ENCODE data around the gene CRIP1. TPM values are rescaled to one million over a fixed set of nuclear protein-coding genes. Genes with fewer than 3 reads are reported as not detected.

CRIP1 gene
- total and polyA plus RNA-seq, 4 donors, result 72.8 to 465 (median 301) TPM

GRCh38 chr14:105495990-105496830 is 9.5 kb downstream of the CRIP1 start:
- H3K4me1 ChIP-seq (ENCODE audit: control insufficient read depth in 5 of 5, insufficient read depth in 5 of 5, low read length in 5 of 5), result peaks cover 0 to 3% (median 0%) of the 10 kb centered on the region in 5 donors
- no peaks in the 10 kb centered on the region for H3K9me3 ChIP-seq (ENCODE audit: control insufficient read depth in 4 of 4, insufficient read depth in 3 of 4, low read length in 3 of 4)
- no peaks in the 10 kb centered on the region for H3K27me3 ChIP-seq (ENCODE audit: control insufficient read depth in 3 of 3, insufficient read depth in 3 of 3, low read length in 2 of 3)
- H3K36me3 ChIP-seq (ENCODE audit: control insufficient read depth in 4 of 4, insufficient read depth in 4 of 4, low read length in 4 of 4), result peaks cover 0 to 6% (median 1%) of the 10 kb centered on the region in 4 donors
- 90 to 93% methylated on average over 18 of the region's 18 CpGs for WGBS, 2 donors
- no peak overlapping the region for H3K27ac ChIP-seq (ENCODE audit: low read depth in 1 of 2, low read length in 1 of 2)
- no peak for DNase-seq
- TF ChIP-seq CTCF (IDR thresholded peaks at IDR 0.05; ENCODE audit: control extremely low read depth, extremely low read depth), result no peak
- H3K4me3 ChIP-seq, result no peak overlapping the region
- no peak overlapping the region for H3K9ac ChIP-seq (ENCODE audit: insufficient read depth in 1 of 2, low read length in 2 of 2)
- ATAC-seq (ENCODE audit: insufficient read depth, low FRiP score), result no peak

GRCh38 chr14:105496831-105497591 is 10.3 kb downstream of the CRIP1 start:
- Histone ChIP-seq H3K4me1 (ENCODE audit: control insufficient read depth in 5 of 5, insufficient read depth in 5 of 5, low read length in 5 of 5) (no peaks in the 10 kb centered on the region), H3K27me3 (ENCODE audit: control insufficient read depth in 3 of 3, insufficient read depth in 3 of 3, low read length in 2 of 3) (no peaks in the 10 kb centered on the region), H3K4me3 (no peak overlapping the region), H3K36me3 (ENCODE audit: control insufficient read depth in 4 of 4, insufficient read depth in 4 of 4, low read length in 4 of 4) (peaks cover 0 to 6% (median 1%) of the 10 kb centered on the region in 4 donors), H3K9me3 (ENCODE audit: control insufficient read depth in 4 of 4, insufficient read depth in 3 of 4, low read length in 3 of 4) (no peaks in the 10 kb centered on the region), H3K27ac (ENCODE audit: low read depth in 1 of 2, low read length in 1 of 2) (no peak overlapping the region), H3K9ac (ENCODE audit: insufficient read depth in 1 of 2, low read length in 2 of 2) (no peak overlapping the region)
- TF ChIP-seq CTCF (IDR thresholded peaks at IDR 0.05; ENCODE audit: control extremely low read depth, extremely low read depth), result no peak
- ATAC-seq (ENCODE audit: insufficient read depth, low FRiP score) (no peak), DNase-seq (no peak)
- 96 to 97% methylated on average over 32 of the region's 32 CpGs for WGBS, 2 donors

- Histone ChIP-seq H3K4me1 (ENCODE audit: control insufficient read depth in 5 of 5, insufficient read depth in 5 of 5, low read length in 5 of 5) (no peaks in the 10 kb centered on the region), H3K4me3 (no peak overlapping the region), H3K36me3 (ENCODE audit: control insufficient read depth in 4 of 4, insufficient read depth in 4 of 4, low read length in 4 of 4) (peaks cover 0 to 6% (median 1%) of the 10 kb centered on the region in 4 donors), H3K27me3 (ENCODE audit: control insufficient read depth in 3 of 3, insufficient read depth in 3 of 3, low read length in 2 of 3) (no peaks in the 10 kb centered on the region), H3K27ac (ENCODE audit: low read depth in 1 of 2, low read length in 1 of 2) (no peak overlapping the region), H3K9ac (ENCODE audit: insufficient read depth in 1 of 2, low read length in 2 of 2) (no peak overlapping the region), H3K9me3 (ENCODE audit: control insufficient read depth in 4 of 4, insufficient read depth in 3 of 4, low read length in 3 of 4) (no peaks in the 10 kb centered on the region)
- ATAC-seq (ENCODE audit: insufficient read depth, low FRiP score), result no peak
- 92 to 94% methylated on average over 31 of the region's 31 CpGs for WGBS, 2 donors
- DNase-seq, result no peak
- TF ChIP-seq CTCF (IDR thresholded peaks at IDR 0.05; ENCODE audit: control extremely low read depth, extremely low read depth), result no peak
Observed at GRCh38 chr14:105497671-105498429, 11.2 kb downstream of the CRIP1 start.

All from lung (tissue), 12 donors.